CD4-positive, CD25-positive, alpha-beta regulatory T cell (primary cell): ENCODE data around the gene ISM1. TPM values are rescaled to one million over a fixed set of nuclear protein-coding genes. Genes with fewer than 3 reads are reported as not detected.

ENCODE experiments used
- ATAC-seq, 2 donors: fragments of 150-1000 bp; cut with Tn5 transposase; one replicate each; pipeline ENCODE4 v1.10.0; 2021; ENCODE audit warnings: low read depth in 2 of 2, moderate number of reproducible peaks in 2 of 2, moderate library complexity in 1 of 2
- DNase-seq, 3 donors: peaks; one replicate each; pipeline versions ENCODE4 v3.0.0 to v3.0.0-alpha.2; 2012 to 2022; ENCODE audit warnings: mixed read lengths in 1 of 3
- H3K27ac ChIP-seq: one replicate; pipeline ENCODE4 v1.7.0; 2013; ENCODE audit warnings: mild to moderate bottlenecking, low read length; ENCODE audit not compliant: insufficient read depth, poor library complexity, severe bottlenecking
- H3K27me3 ChIP-seq: one replicate; pipeline ENCODE4 v1.7.0; 2013; ENCODE audit warnings: low read length; ENCODE audit not compliant: control insufficient read depth, insufficient read depth
- H3K36me3 ChIP-seq: one replicate; pipeline ENCODE4 v1.7.0; 2013; ENCODE audit warnings: mild to moderate bottlenecking, low read length, moderate library complexity; ENCODE audit not compliant: control insufficient read depth, insufficient read depth
- H3K4me1 ChIP-seq: 2 replicates; pipeline ENCODE4 v1.7.0; 2013; ENCODE audit warnings: mild to moderate bottlenecking, low read length; ENCODE audit not compliant: insufficient read depth, control insufficient read depth, poor library complexity, severe bottlenecking
- H3K4me3 ChIP-seq: one replicate; pipeline ENCODE4 v1.7.0; 2013; ENCODE audit warnings: low read depth, mild to moderate bottlenecking, low read length, moderate library complexity
- H3K9me3 ChIP-seq, 2 experiments: 1 replicate in 1 of 2; 2 replicates in 1 of 2; pipeline ENCODE4 v1.7.0; 2013; ENCODE audit warnings: low read length in 2 of 2, mild to moderate bottlenecking in 1 of 2, moderate library complexity in 1 of 2; ENCODE audit not compliant: control insufficient read depth in 2 of 2
- H3K27ac Mint-ChIP-seq, 3 donors: one replicate each; pipeline ENCODE4 v1.8.0; 2020 to 2022; ENCODE audit warnings: mild to moderate bottlenecking in 3 of 3, mixed read lengths in 3 of 3, moderate library complexity in 2 of 3
- H3K27me3 Mint-ChIP-seq: one replicate; pipeline ENCODE4 v1.8.0; 2022; ENCODE audit warnings: mild to moderate bottlenecking, mixed read lengths
- H3K36me3 Mint-ChIP-seq: one replicate; pipeline ENCODE4 v1.8.0; 2020; ENCODE audit warnings: mixed read lengths
- H3K4me1 Mint-ChIP-seq, 4 donors: one replicate each; pipeline ENCODE4 v1.8.0; 2020 to 2022; ENCODE audit warnings: mixed read lengths in 4 of 4, mild to moderate bottlenecking in 1 of 4
- H3K4me3 Mint-ChIP-seq, 4 donors: one replicate each; pipeline ENCODE4 v1.8.0; 2020 to 2022; ENCODE audit warnings: mild to moderate bottlenecking in 4 of 4, mixed read lengths in 4 of 4, moderate library complexity in 3 of 4
- H3K9me3 Mint-ChIP-seq, 7 donors: one replicate each; pipeline ENCODE4 v1.8.0; 2020 to 2022; ENCODE audit warnings: mixed read lengths in 7 of 7, mild to moderate bottlenecking in 3 of 7, moderate library complexity in 2 of 7
- polyA plus RNA-seq, 4 donors: library from polyadenylated mRNA; unstranded; fragments of 300-500 nt; fragmentation: Illumina TruSeq; gene quantifications; one replicate each; pipeline ENCODE4 v1.2.3, GENCODE V29; 2021
- total RNA-seq: library from RNA; stranded (reverse); gene quantifications from one replicate; pipeline ENCODE4 v1.2.3, GENCODE V29; 2022

Gene ISM1
- total and polyA plus RNA-seq, 5 donors from 2014 or later = 0.38 to 2.4 (median 0.67) TPM

DNA sequence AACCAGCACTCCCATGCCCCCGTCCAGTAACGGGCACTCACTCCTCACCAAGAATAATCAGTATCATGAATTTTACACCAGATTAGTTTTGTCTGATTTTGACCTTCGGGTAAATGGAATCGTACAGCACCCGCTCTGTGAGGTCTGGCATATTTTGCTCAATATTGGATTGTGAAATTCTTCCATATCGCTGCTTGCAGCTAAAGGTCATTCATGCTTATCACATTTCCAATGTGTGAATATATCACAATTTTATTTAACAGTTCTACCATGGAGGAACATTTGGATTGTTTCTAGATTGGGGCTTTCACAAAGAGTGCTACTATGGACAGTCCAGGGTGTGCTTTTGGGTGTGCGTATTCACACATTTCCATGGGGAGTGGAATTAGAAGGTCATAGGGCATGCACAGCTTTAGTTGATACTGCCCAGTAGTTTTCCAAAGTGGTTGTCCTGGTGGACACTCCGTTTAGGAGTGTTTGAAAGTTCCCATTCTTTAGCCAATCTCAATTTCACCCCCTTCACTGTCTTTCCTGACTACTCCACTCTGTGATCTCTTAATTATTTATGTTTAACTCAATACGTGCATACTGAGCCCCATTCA, 86.6 kb downstream of the ISM1 start:
- Histone ChIP-seq H3K27me3 (no peaks in the 10 kb centered on the region), H3K9me3 (no peaks in the 10 kb centered on the region), H3K4me1 (no peaks in the 10 kb centered on the region), H3K27ac (no peak overlapping the region), H3K4me3 (no peak overlapping the region), H3K36me3 (no peaks in the 10 kb centered on the region)
- no peak overlapping the region for H3K27ac Mint-ChIP-seq
- no peak for DNase-seq
- H3K4me3 Mint-ChIP-seq = no peak overlapping the region
- H3K9me3 Mint-ChIP-seq = peaks cover 0 to 5% (median 0%) of the 10 kb centered on the region in 7 donors
- ATAC-seq = no peak
- H3K36me3 Mint-ChIP-seq = no peaks in the 10 kb centered on the region
- peaks cover 5% of the 10 kb centered on the region for H3K27me3 Mint-ChIP-seq
- no peaks in the 10 kb centered on the region for H3K4me1 Mint-ChIP-seq

- Mint-ChIP-seq H3K36me3 (no peaks in the 10 kb centered on the region), H3K27me3 (peaks cover 13% of the 10 kb centered on the region), H3K27ac (no peak overlapping the region), H3K9me3 (peaks cover 0 to 20% (median under 1%) of the 10 kb centered on the region in 7 donors), H3K4me3 (no peak overlapping the region), H3K4me1 (no peaks in the 10 kb centered on the region)
- no peak overlapping the region for H3K4me3 ChIP-seq
- DNase-seq = no peak
- no peak overlapping the region for H3K27ac ChIP-seq
- H3K4me1 ChIP-seq = no peaks in the 10 kb centered on the region
- ATAC-seq = no peak
- H3K36me3 ChIP-seq = no peaks in the 10 kb centered on the region
- H3K9me3 ChIP-seq = peaks cover 0 to under 1% of the 10 kb centered on the region in 2 experiments
- H3K27me3 ChIP-seq = no peaks in the 10 kb centered on the region
Measured at GRCh38 chr20:13312300-13312699, 91.2 kb downstream of the ISM1 start.

DNA sequence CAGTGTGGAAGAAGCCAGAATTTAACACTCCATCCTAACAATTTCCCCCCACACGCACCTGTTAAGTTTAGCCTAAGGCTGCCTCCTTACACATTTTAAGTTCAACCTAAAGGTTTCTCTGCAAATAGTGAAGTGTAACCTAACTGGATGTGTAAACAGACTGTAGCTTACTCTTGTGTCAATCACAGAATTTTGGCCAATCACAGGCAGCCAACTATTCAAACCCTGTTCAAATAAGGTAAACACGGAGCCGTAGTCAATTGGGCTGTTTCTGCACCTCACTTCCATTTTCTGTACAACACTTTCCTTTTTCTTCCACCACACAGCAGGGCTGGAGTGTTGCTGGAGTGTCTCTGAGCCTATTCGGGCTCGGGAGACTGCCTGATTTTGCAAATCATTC, 92.1 kb downstream of the ISM1 start:
- H3K27me3 Mint-ChIP-seq = peaks cover 13% of the 10 kb centered on the region
- Histone ChIP-seq H3K9me3 (peaks cover 0 to 2% of the 10 kb centered on the region in 2 experiments), H3K36me3 (no peaks in the 10 kb centered on the region), H3K27me3 (no peaks in the 10 kb centered on the region), H3K4me3 (no peak overlapping the region), H3K4me1 (no peaks in the 10 kb centered on the region), H3K27ac (no peak overlapping the region)
- no peaks in the 10 kb centered on the region for H3K36me3 Mint-ChIP-seq
- no peaks in the 10 kb centered on the region for H3K4me1 Mint-ChIP-seq
- H3K27ac Mint-ChIP-seq = no peak overlapping the region
- ATAC-seq = no peak
- H3K4me3 Mint-ChIP-seq = no peak overlapping the region
- peaks cover 0 to 25% (median 2%) of the 10 kb centered on the region in 7 donors for H3K9me3 Mint-ChIP-seq
- DNase-seq = no peak

- Histone ChIP-seq H3K9me3 (peaks cover 0 to 2% of the 10 kb centered on the region in 2 experiments), H3K27ac (no peak overlapping the region), H3K27me3 (no peaks in the 10 kb centered on the region), H3K4me1 (no peaks in the 10 kb centered on the region), H3K36me3 (no peaks in the 10 kb centered on the region), H3K4me3 (no peak overlapping the region)
- no peaks in the 10 kb centered on the region for H3K36me3 Mint-ChIP-seq
- DNase-seq = no peak
- H3K27ac Mint-ChIP-seq = no peak overlapping the region
- peaks cover 0 to 2% (median 0%) of the 10 kb centered on the region in 4 donors for H3K4me1 Mint-ChIP-seq
- peaks cover 0 to 20% (median 3%) of the 10 kb centered on the region in 7 donors for H3K9me3 Mint-ChIP-seq
- no peak for ATAC-seq
- no peak overlapping the region for H3K4me3 Mint-ChIP-seq
- peaks cover 17% of the 10 kb centered on the region for H3K27me3 Mint-ChIP-seq
Measured at GRCh38 chr20:13317439-13317838, 96.4 kb downstream of the ISM1 start.

GRCh38 chr20:13318871-13319521, 97.9 kb downstream of the ISM1 start:
- no peaks in the 10 kb centered on the region for H3K27me3 ChIP-seq

DNA sequence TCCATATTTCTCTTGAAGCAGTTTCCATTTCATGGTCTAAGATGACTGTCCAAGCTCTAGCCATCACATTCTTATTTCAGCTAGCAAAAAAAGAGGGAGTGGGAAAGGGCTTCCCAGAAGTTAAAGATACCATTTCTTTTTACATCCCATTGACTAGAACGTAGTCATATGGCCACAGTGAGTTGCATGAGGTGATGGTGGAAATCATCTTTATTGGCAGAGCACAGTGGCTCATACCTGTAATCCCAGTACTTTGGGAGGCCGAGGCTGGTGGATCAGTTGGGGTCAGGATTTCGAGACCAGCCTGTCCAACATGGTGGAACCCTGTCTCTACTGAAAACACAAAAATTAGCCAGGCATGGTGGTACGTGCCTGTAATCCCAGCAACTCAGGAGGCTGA, 99.6 kb downstream of the ISM1 start:
- Mint-ChIP-seq H3K36me3 (no peaks in the 10 kb centered on the region), H3K4me1 (peaks cover 0 to 2% (median 0%) of the 10 kb centered on the region in 4 donors), H3K9me3 (peaks cover 0 to 18% (median 2%) of the 10 kb centered on the region in 7 donors), H3K27ac (no peak overlapping the region), H3K4me3 (no peak overlapping the region), H3K27me3 (peaks cover 9% of the 10 kb centered on the region)
- ATAC-seq (no peak), DNase-seq (no peak)
- peaks cover 0 to 2% of the 10 kb centered on the region in 2 experiments for H3K9me3 ChIP-seq
- no peaks in the 10 kb centered on the region for H3K4me1 ChIP-seq
- no peak overlapping the region for H3K27ac ChIP-seq
- no peaks in the 10 kb centered on the region for H3K27me3 ChIP-seq
- H3K36me3 ChIP-seq = no peaks in the 10 kb centered on the region
- H3K4me3 ChIP-seq = no peak overlapping the region

More at GRCh38 chr20:13318871-13319521, 97.9 kb downstream of the ISM1 start:
- Mint-ChIP-seq H3K4me3 (no peak overlapping the region), H3K36me3 (no peaks in the 10 kb centered on the region), H3K27me3 (peaks cover 9% of the 10 kb centered on the region), H3K4me1 (peaks cover 0 to 2% (median 0%) of the 10 kb centered on the region in 4 donors), H3K9me3 (peaks cover 0 to 20% (median 3%) of the 10 kb centered on the region in 7 donors), H3K27ac (no peak overlapping the region)
- Histone ChIP-seq H3K9me3 (peaks cover 0 to 2% of the 10 kb centered on the region in 2 experiments), H3K4me3 (no peak overlapping the region), H3K27ac (no peak overlapping the region), H3K4me1 (no peaks in the 10 kb centered on the region), H3K36me3 (no peaks in the 10 kb centered on the region)
- ATAC-seq (no peak), DNase-seq (no peak)

GRCh38 chr20:13321416-13321815, 100.3 kb downstream of the ISM1 start:
- no peak overlapping the region for H3K4me3 ChIP-seq
- no peak overlapping the region for H3K27ac Mint-ChIP-seq
- peaks cover 0 to 13% (median 2%) of the 10 kb centered on the region in 7 donors for H3K9me3 Mint-ChIP-seq
- peaks cover 9% of the 10 kb centered on the region for H3K27me3 Mint-ChIP-seq
- no peak overlapping the region for H3K27ac ChIP-seq
- ATAC-seq (no peak), DNase-seq (no peak)
- peaks cover 0 to 2% of the 10 kb centered on the region in 2 experiments for H3K9me3 ChIP-seq
- H3K36me3 ChIP-seq = no peaks in the 10 kb centered on the region
- peaks cover 0 to 2% (median 0%) of the 10 kb centered on the region in 4 donors for H3K4me1 Mint-ChIP-seq
- no peaks in the 10 kb centered on the region for H3K27me3 ChIP-seq
- no peaks in the 10 kb centered on the region for H3K36me3 Mint-ChIP-seq
- no peaks in the 10 kb centered on the region for H3K4me1 ChIP-seq
- H3K4me3 Mint-ChIP-seq = no peak overlapping the region
